Upper lobe of left lung (tissue), 4 donors: ENCODE data around the gene GP1BA.

Source experiments
- EP300 ChIP-seq, 4 donors: sonication (generic); formaldehyde crosslinking; IDR thresholded peaks; one replicate each; pipeline ENCODE4 v1.5.1; 2017; ENCODE audit warnings: antibody characterized with exemption in 4 of 4, control low read depth in 2 of 4
- POLR2A ChIP-seq, 4 donors: fragments of 450-650 bp; IDR thresholded peaks; one replicate each; pipeline ENCODE4 v1.5.1; 2016 to 2017; ENCODE audit warnings: antibody characterized with exemption in 4 of 4, mild to moderate bottlenecking in 2 of 4
- POLR2AphosphoS5 ChIP-seq, 2 donors: sonication (generic); formaldehyde crosslinking; IDR thresholded peaks; one replicate each; pipeline ENCODE4 v1.5.1; 2017; ENCODE audit warnings: antibody characterized with exemption in 2 of 2
- TF ChIP-seq, protein P1 (sequence below), 6 experiments: fragments of 450-650 bp in 4 of 6; fragments of 200-600 bp in 2 of 6; sonication (generic) in 2 of 6; IDR thresholded peaks; one replicate each; pipeline ENCODE4 v1.5.1; 2016 to 2019; ENCODE audit warnings: antibody characterized with exemption in 6 of 6

- TF ChIP-seq, protein P1, sequence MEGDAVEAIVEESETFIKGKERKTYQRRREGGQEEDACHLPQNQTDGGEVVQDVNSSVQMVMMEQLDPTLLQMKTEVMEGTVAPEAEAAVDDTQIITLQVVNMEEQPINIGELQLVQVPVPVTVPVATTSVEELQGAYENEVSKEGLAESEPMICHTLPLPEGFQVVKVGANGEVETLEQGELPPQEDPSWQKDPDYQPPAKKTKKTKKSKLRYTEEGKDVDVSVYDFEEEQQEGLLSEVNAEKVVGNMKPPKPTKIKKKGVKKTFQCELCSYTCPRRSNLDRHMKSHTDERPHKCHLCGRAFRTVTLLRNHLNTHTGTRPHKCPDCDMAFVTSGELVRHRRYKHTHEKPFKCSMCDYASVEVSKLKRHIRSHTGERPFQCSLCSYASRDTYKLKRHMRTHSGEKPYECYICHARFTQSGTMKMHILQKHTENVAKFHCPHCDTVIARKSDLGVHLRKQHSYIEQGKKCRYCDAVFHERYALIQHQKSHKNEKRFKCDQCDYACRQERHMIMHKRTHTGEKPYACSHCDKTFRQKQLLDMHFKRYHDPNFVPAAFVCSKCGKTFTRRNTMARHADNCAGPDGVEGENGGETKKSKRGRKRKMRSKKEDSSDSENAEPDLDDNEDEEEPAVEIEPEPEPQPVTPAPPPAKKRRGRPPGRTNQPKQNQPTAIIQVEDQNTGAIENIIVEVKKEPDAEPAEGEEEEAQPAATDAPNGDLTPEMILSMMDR (IDR thresholded peaks at IDR 0.05) = no peak
- TF ChIP-seq POLR2AphosphoS5 (IDR thresholded peaks at IDR 0.05) (no peak), POLR2A (IDR thresholded peaks at IDR 0.05) (no peak), EP300 (IDR thresholded peaks at IDR 0.05) (no peak)
Observed at GRCh38 chr17:4941319-4941610, 9.2 kb downstream of the GP1BA start.
